Gastrocnemius medialis (tissue), 4 donors: ENCODE data around the gene CYP27A1. TPM values are rescaled to one million over a fixed set of nuclear protein-coding genes. Genes with fewer than 3 reads are reported as not detected.
A peak's percentile ranks its signal among the peaks of the same experiment; 100 is the strongest.

Experiments used
- ATAC-seq, 2 donors: fragments of 150-250 bp; one replicate each; pipeline ENCODE4 v1.9.1; 2016
- DNase-seq, 2 donors: peaks; one replicate each; pipeline ENCODE4 v3.0.0-alpha.2; 2019
- H3K27ac ChIP-seq, 4 donors: fragments of 200-600 bp; sonication (generic); 1 replicate in 1 of 4; 2 replicates in 3 of 4; pipeline ENCODE4 v1.5.1; 2016 to 2018; ENCODE audit warnings: mild to moderate bottlenecking in 2 of 4, moderate library complexity in 1 of 4
- H3K27me3 ChIP-seq, 3 donors: fragments of 200-600 bp; sonication (generic) in 2 of 3; 1 replicate in 1 of 3; 2 replicates in 2 of 3; pipeline versions ENCODE4 v1.5.1 to v1.6.0; 2016 to 2019; ENCODE audit warnings: mild to moderate bottlenecking in 1 of 3, moderate library complexity in 1 of 3
- H3K36me3 ChIP-seq, 2 donors: fragments of 200-600 bp; sonication (generic) in 1 of 2; one replicate each; pipeline ENCODE4 v1.5.1; 2017 to 2018
- H3K4me1 ChIP-seq, 2 donors: fragments of 200-600 bp; sonication (generic) in 1 of 2; one replicate each; pipeline ENCODE4 v1.5.1; 2016 to 2017; ENCODE audit warnings: mild to moderate bottlenecking in 2 of 2
- H3K4me3 ChIP-seq, 4 donors: fragments of 200-600 bp; sonication (generic) in 3 of 4; 1 replicate in 1 of 4; 2 replicates in 3 of 4; pipeline ENCODE4 v1.5.1; 2016 to 2019; ENCODE audit warnings: mild to moderate bottlenecking in 2 of 4
- H3K9me3 ChIP-seq, 3 donors: fragments of 200-600 bp; sonication (generic) in 2 of 3; 1 replicate in 1 of 3; 2 replicates in 2 of 3; pipeline ENCODE4 v1.5.1; 2016 to 2019
- POLR2A ChIP-seq, 2 donors: fragments of 450-650 bp; IDR thresholded peaks; one replicate each; pipeline ENCODE4 v1.6.1; 2017; ENCODE audit warnings: antibody characterized with exemption in 2 of 2, mild to moderate bottlenecking in 2 of 2, moderate library complexity in 2 of 2
- in situ Hi-C, 4 donors: fragments of 200-750 bp; cut with MboI; loops; one replicate each; pipeline versions ENCODE4 v1.15.0 to v1.8.0; 2017; ENCODE audit warnings: low sequenced_read_pairs in 4 of 4
- intact Hi-C: fragments of 100-400 bp; cut with DNase I; formaldehyde crosslinking; loops from one replicate; pipeline ENCODE4 v1.15.1; 2023; ENCODE audit warnings: low total_unique reads
- total RNA-seq, 4 donors: library from RNA; depleted of rRNA; stranded (reverse); fragments of >200 nt; gene quantifications; one replicate each; pipeline versions ENCODE4 v1.1.0 to v1.2.3, GENCODE V29; 2016
- TF ChIP-seq, protein P1 (sequence below), 5 experiments: fragments of 450-650 bp in 3 of 5; fragments of 200-600 bp in 2 of 5; sonication (generic) in 2 of 5; IDR thresholded peaks in 4 of 5; conservative IDR thresholded peaks in 1 of 5; 1 replicate in 4 of 5; 2 replicates in 1 of 5; pipeline ENCODE4 v1.5.1; 2016 to 2019; ENCODE audit warnings: antibody characterized with exemption in 5 of 5, mild to moderate bottlenecking in 3 of 5, moderate library complexity in 3 of 5

Gene CYP27A1
- total RNA-seq, 4 donors from 2014 or later, result 17.9 to 56.3 (median 26.8) TPM

DNA sequence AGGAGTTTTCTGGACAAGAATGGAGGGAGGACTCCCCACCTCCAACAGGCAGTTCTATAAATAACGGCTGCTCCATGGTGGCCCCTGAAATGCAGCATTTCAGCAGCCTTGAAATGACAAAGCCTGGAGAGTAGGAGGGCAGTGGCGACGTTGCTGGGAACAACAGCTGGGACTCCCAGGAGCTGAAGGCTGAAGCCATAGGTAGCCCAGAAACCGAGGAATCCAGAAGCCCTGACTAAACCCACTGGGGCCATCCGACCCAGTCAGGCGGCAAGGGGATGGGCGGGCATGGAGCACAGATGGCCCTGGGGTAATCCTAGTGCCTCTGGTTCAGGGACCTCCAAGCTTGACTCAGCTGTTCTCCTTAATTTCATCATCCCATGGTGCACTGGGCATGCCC lies 40.7 kb downstream of the CYP27A1 start:
- Histone ChIP-seq H3K4me3 (no peak overlapping the region), H3K9me3 (no peaks in the 10 kb centered on the region), H3K27ac (peak overlapping the region; percentile 95), H3K27me3 (no peaks in the 10 kb centered on the region), H3K36me3 (peaks cover 0 to 14% of the 10 kb centered on the region in 2 donors), H3K4me1 (peaks cover 14 to 45% of the 10 kb centered on the region in 2 donors)
- no peak for ATAC-seq
- no peak for TF ChIP-seq POLR2A (IDR thresholded peaks at IDR 0.05)
- DNase-seq, result no peak
- intact Hi-C loops, result loop anchor here (10.0 kb wide), 1 partner anchor 988 kb away; no protein-coding TSS in a partner anchor
- in situ Hi-C loops, result no loop called here

DNA sequence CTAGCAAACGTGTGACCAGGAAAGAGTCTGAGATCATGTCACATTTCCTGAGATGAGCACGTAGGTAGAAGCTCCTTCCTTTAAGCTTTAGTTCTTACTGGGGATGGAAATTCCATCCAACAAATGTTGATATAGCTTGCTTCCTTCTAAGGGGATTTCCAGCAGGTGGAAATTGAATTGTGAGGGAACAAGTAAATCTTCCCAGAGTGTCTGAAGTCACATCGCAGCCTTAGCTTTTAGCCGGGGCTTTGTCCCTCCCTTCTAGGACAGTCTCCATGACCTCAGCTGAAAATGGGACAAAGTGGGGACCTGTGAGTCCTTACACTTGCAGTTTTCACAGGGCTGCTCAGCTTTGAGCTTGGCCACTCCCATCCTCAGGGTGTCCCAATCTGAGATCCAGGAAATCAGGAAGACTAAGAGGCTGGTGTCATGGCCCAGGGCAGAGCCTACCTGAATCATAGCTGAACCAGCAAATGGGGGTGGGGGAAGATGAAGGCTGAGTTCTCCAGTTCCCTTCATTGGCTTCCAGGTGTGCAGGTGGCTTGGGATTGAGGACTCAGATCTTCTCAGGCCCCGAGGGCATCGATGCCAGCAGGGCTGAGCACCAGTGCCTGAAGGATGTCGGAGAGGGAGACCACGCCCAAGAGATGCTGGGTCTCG lies 41.4 kb downstream of the CYP27A1 start:
- in situ Hi-C loops (no loop called here), intact Hi-C loops (loop anchor here (10.0 kb wide), 1 partner anchor 989 kb away; no protein-coding TSS in a partner anchor)
- H3K4me1 ChIP-seq, result peaks cover 19 to 40% of the 10 kb centered on the region in 2 donors
- H3K36me3 ChIP-seq, result peaks cover 0 to 14% of the 10 kb centered on the region in 2 donors
- no peak overlapping the region for H3K4me3 ChIP-seq
- no peaks in the 10 kb centered on the region for H3K27me3 ChIP-seq
- no peak for DNase-seq
- no peaks in the 10 kb centered on the region for H3K9me3 ChIP-seq
- ATAC-seq, result no peak
- peak overlapping the region; percentile 95 for H3K27ac ChIP-seq
- TF ChIP-seq, protein P1, sequence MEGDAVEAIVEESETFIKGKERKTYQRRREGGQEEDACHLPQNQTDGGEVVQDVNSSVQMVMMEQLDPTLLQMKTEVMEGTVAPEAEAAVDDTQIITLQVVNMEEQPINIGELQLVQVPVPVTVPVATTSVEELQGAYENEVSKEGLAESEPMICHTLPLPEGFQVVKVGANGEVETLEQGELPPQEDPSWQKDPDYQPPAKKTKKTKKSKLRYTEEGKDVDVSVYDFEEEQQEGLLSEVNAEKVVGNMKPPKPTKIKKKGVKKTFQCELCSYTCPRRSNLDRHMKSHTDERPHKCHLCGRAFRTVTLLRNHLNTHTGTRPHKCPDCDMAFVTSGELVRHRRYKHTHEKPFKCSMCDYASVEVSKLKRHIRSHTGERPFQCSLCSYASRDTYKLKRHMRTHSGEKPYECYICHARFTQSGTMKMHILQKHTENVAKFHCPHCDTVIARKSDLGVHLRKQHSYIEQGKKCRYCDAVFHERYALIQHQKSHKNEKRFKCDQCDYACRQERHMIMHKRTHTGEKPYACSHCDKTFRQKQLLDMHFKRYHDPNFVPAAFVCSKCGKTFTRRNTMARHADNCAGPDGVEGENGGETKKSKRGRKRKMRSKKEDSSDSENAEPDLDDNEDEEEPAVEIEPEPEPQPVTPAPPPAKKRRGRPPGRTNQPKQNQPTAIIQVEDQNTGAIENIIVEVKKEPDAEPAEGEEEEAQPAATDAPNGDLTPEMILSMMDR (IDR thresholded peaks at IDR 0.05 in 4 of 5, conservative IDR thresholded peaks at IDR 0.05 in 1 of 5), result no peak
- no peak for TF ChIP-seq POLR2A (IDR thresholded peaks at IDR 0.05)

DNA sequence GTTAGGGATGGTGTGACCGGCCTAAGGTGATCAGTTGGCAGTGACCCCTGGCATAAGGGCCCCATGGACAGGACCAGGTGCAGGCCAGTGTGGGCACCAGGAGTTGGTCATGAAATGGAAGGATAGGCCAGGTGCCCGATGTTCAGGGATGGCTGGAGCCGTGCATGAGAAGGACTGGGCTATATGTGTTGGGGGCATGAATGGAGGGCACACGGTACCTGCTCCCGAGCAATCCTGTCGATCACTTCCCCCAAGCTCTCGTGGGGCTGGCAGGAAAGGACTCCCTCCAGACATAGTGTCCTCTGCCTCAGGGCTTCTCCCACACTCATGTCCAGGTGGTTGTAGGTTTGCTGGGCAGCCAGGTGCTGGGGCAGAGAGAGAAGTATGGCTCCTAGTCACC lies 42.1 kb downstream of the CYP27A1 start:
- in situ Hi-C loops, result no loop called here
- no peak for DNase-seq
- Histone ChIP-seq H3K4me1 (peaks cover 26 to 46% of the 10 kb centered on the region in 2 donors), H3K36me3 (peaks cover 0 to 14% of the 10 kb centered on the region in 2 donors), H3K4me3 (no peak overlapping the region), H3K9me3 (no peaks in the 10 kb centered on the region), H3K27me3 (no peaks in the 10 kb centered on the region), H3K27ac (peak overlapping the region; percentile 95)
- ATAC-seq, result no peak
- intact Hi-C loops, result loop anchor here (10.0 kb wide), 1 partner anchor 989 kb away; no protein-coding TSS in a partner anchor
- TF ChIP-seq, protein P1 (IDR thresholded peaks at IDR 0.05 in 4 of 5, conservative IDR thresholded peaks at IDR 0.05 in 1 of 5), result no peak
- TF ChIP-seq POLR2A (IDR thresholded peaks at IDR 0.05), result no peak

GRCh38 chr2:218826791-218827190 lies 44.8 kb downstream of the CYP27A1 start:
- TF ChIP-seq, protein P1 (IDR thresholded peaks at IDR 0.05 in 4 of 5, conservative IDR thresholded peaks at IDR 0.05 in 1 of 5), result no peak
- in situ Hi-C loops (no loop called here), intact Hi-C loops (loop anchor here (10.0 kb wide), 1 partner anchor 992 kb away; no protein-coding TSS in a partner anchor)
- Histone ChIP-seq H3K9me3 (no peaks in the 10 kb centered on the region), H3K27me3 (no peaks in the 10 kb centered on the region), H3K4me3 (no peak overlapping the region), H3K4me1 (peaks cover 53 to 57% of the 10 kb centered on the region in 2 donors), H3K27ac (peak overlapping the region; percentile 95), H3K36me3 (peaks cover 0 to 14% of the 10 kb centered on the region in 2 donors)
- ATAC-seq (no peak), DNase-seq (no peak)

DNA sequence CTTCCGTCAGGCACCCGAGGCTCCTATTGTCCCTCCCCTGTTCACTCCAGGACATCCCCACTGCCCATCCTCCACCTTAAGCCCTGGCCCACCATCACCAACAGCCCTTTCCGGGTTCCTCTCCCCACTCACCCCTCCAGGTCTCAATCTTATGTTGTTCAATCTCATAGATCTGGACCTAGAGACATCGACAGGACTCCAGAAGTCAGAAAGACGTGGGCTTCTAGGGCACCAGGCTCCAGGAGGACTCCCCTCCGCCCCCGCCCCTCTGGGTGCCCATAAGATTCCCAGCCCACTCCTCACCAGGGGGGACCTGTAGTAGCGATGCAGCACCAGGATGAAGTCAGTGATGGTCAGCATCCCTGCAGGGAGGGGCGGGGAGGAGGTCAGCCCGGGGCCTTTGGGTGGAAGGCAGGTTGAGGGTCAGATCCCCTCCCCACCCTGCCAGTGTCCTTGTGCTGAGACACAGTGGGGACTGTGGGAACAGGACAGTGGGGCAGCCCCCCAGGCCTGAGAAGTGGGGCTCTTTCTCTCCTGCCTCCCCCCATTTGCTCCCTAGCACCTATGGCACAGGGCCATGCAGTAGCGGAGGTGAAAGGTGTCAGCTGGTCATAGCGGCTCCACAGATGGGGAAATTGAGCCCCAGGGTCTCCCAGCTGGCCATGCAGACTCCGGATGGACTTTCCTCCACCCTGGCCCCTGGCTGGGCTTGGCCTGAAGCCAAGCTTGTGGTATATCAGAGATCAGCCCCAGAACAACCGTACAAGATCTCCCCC lies 45.9 kb downstream of the CYP27A1 start:
- H3K36me3 ChIP-seq, result peaks cover 0 to 14% of the 10 kb centered on the region in 2 donors
- peaks cover 61 to 63% of the 10 kb centered on the region in 2 donors for H3K4me1 ChIP-seq
- ATAC-seq, result no peak
- peak overlapping the region; percentile 95 for H3K27ac ChIP-seq
- H3K4me3 ChIP-seq, result no peak overlapping the region
- no peak for DNase-seq
- TF ChIP-seq POLR2A (IDR thresholded peaks at IDR 0.05), result no peak
- TF ChIP-seq, protein P1 (IDR thresholded peaks at IDR 0.05 in 4 of 5, conservative IDR thresholded peaks at IDR 0.05 in 1 of 5), result no peak
- intact Hi-C loops (loop anchor here (10.0 kb wide), 1 partner anchor 993 kb away; no protein-coding TSS in a partner anchor), in situ Hi-C loops (no loop called here)
- H3K27me3 ChIP-seq, result no peaks in the 10 kb centered on the region
- no peaks in the 10 kb centered on the region for H3K9me3 ChIP-seq
